CD4-positive, CD25-positive, alpha-beta regulatory T cell (primary cell): ENCODE data around the gene POLR2J. TPM values are rescaled to one million over a fixed set of nuclear protein-coding genes. Genes with fewer than 3 reads are reported as not detected.
"Not testable (repeated sequence)": the region's sequence is repeated elsewhere in the genome, so short reads cannot be mapped to it uniquely, and the experiment has no call there.

Experiments used
- ATAC-seq, 2 donors: fragments of 150-1000 bp; cut with Tn5 transposase; one replicate each; pipeline ENCODE4 v1.10.0; 2021; ENCODE audit warnings: low read depth in 2 of 2, moderate number of reproducible peaks in 2 of 2, moderate library complexity in 1 of 2
- DNase-seq, 3 donors: peaks; one replicate each; pipeline versions ENCODE4 v3.0.0 to v3.0.0-alpha.2; 2012 to 2022; ENCODE audit warnings: mixed read lengths in 1 of 3
- H3K27ac ChIP-seq: one replicate; pipeline ENCODE4 v1.7.0; 2013; ENCODE audit warnings: mild to moderate bottlenecking, low read length; ENCODE audit not compliant: insufficient read depth, poor library complexity, severe bottlenecking
- H3K27me3 ChIP-seq: one replicate; pipeline ENCODE4 v1.7.0; 2013; ENCODE audit warnings: low read length; ENCODE audit not compliant: control insufficient read depth, insufficient read depth
- H3K36me3 ChIP-seq: one replicate; pipeline ENCODE4 v1.7.0; 2013; ENCODE audit warnings: mild to moderate bottlenecking, low read length, moderate library complexity; ENCODE audit not compliant: control insufficient read depth, insufficient read depth
- H3K4me1 ChIP-seq: 2 replicates; pipeline ENCODE4 v1.7.0; 2013; ENCODE audit warnings: mild to moderate bottlenecking, low read length; ENCODE audit not compliant: insufficient read depth, control insufficient read depth, poor library complexity, severe bottlenecking
- H3K4me3 ChIP-seq: one replicate; pipeline ENCODE4 v1.7.0; 2013; ENCODE audit warnings: low read depth, mild to moderate bottlenecking, low read length, moderate library complexity
- H3K9me3 ChIP-seq, 2 experiments: 1 replicate in 1 of 2; 2 replicates in 1 of 2; pipeline ENCODE4 v1.7.0; 2013; ENCODE audit warnings: low read length in 2 of 2, mild to moderate bottlenecking in 1 of 2, moderate library complexity in 1 of 2; ENCODE audit not compliant: control insufficient read depth in 2 of 2
- H3K27ac Mint-ChIP-seq, 3 donors: one replicate each; pipeline ENCODE4 v1.8.0; 2020 to 2022; ENCODE audit warnings: mild to moderate bottlenecking in 3 of 3, mixed read lengths in 3 of 3, moderate library complexity in 2 of 3
- H3K27me3 Mint-ChIP-seq: one replicate; pipeline ENCODE4 v1.8.0; 2022; ENCODE audit warnings: mild to moderate bottlenecking, mixed read lengths
- H3K36me3 Mint-ChIP-seq: one replicate; pipeline ENCODE4 v1.8.0; 2020; ENCODE audit warnings: mixed read lengths
- H3K4me1 Mint-ChIP-seq, 4 donors: one replicate each; pipeline ENCODE4 v1.8.0; 2020 to 2022; ENCODE audit warnings: mixed read lengths in 4 of 4, mild to moderate bottlenecking in 1 of 4
- H3K4me3 Mint-ChIP-seq, 4 donors: one replicate each; pipeline ENCODE4 v1.8.0; 2020 to 2022; ENCODE audit warnings: mild to moderate bottlenecking in 4 of 4, mixed read lengths in 4 of 4, moderate library complexity in 3 of 4
- H3K9me3 Mint-ChIP-seq, 7 donors: one replicate each; pipeline ENCODE4 v1.8.0; 2020 to 2022; ENCODE audit warnings: mixed read lengths in 7 of 7, mild to moderate bottlenecking in 3 of 7, moderate library complexity in 2 of 7
- polyA plus RNA-seq, 4 donors: library from polyadenylated mRNA; unstranded; fragments of 300-500 nt; fragmentation: Illumina TruSeq; gene quantifications; one replicate each; pipeline ENCODE4 v1.2.3, GENCODE V29; 2021
- total RNA-seq: library from RNA; stranded (reverse); gene quantifications from one replicate; pipeline ENCODE4 v1.2.3, GENCODE V29; 2022

POLR2J gene
- total and polyA plus RNA-seq, 5 donors from 2014 or later = 39.1 to 109 (median 104) TPM

DNA sequence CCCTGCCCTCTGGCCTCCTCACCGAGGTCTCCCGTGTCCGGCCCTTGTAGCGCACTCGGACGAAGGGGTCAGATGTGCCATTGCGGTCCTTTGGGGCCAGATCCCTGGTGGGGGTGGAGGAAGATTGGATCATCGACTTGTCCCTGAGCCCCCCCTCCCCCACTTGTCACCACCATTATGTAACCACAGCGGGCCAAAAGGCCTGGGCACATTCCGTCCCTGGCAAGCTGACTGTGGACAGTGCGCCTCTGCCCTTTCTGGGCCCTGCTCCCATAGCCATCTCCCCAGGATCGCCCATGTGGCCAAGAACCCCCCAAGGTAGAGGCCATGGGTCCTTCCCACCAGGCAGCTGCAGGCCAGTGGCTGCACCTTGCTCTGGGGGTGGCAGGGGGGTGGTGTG, 24.4 kb upstream of the POLR2J start:
- not testable (repeated sequence) for H3K4me3 Mint-ChIP-seq, H3K27me3 Mint-ChIP-seq, H3K9me3 Mint-ChIP-seq, H3K27ac ChIP-seq, H3K4me1 Mint-ChIP-seq, H3K36me3 ChIP-seq, H3K4me3 ChIP-seq, H3K27me3 ChIP-seq, H3K36me3 Mint-ChIP-seq, H3K9me3 ChIP-seq, DNase-seq, ATAC-seq, H3K4me1 ChIP-seq, H3K27ac Mint-ChIP-seq

DNA sequence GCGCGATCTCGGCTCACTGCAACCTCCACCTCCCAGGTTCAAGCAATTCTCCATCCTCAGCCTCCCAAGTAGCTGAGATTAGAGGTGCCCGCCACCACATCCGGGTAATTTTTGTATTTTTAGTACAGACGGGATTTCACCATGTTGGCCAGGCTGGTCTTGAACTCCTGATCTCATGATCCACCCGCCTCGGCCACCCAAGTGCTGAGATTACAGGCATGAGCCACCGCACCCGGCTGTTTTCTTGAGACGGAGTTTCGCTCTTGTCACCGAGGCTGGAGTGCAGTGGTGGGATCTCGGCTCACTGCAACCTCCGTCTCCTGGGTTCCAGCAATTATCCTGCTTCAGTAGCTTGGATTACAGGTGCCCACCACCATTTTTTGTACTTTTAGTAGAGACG, 19.6 kb upstream of the POLR2J start:
- H3K27me3 Mint-ChIP-seq, H3K27ac ChIP-seq, H3K9me3 Mint-ChIP-seq, H3K36me3 Mint-ChIP-seq, H3K4me1 Mint-ChIP-seq, H3K27me3 ChIP-seq, H3K4me1 ChIP-seq, ATAC-seq, H3K36me3 ChIP-seq, H3K4me3 ChIP-seq, H3K27ac Mint-ChIP-seq, H3K4me3 Mint-ChIP-seq, H3K9me3 ChIP-seq, DNase-seq: not testable (repeated sequence)

DNA sequence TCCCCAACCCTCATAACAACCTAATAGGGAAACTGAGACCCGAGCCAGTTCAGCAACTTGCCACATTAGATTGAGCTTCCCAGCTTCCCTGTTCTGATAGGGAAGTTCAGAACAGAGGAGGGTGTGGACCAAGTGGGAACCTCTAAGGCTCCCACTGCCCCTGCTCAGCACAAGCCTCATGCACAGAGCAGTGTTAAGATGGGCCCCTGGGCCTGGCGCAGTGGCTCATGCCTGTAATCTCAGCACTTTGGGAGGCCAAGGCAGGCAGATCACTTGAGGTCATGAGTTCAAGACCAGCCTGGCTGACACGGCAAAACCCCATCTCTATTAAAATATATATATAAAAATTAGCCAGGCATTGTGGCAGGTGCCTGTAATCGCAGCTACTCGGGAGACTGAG, 18.6 kb upstream of the POLR2J start:
- H3K27ac Mint-ChIP-seq, H3K9me3 ChIP-seq, H3K4me3 ChIP-seq, H3K27me3 Mint-ChIP-seq, DNase-seq, H3K4me3 Mint-ChIP-seq, H3K27me3 ChIP-seq, H3K36me3 Mint-ChIP-seq, H3K9me3 Mint-ChIP-seq, ATAC-seq, H3K4me1 ChIP-seq, H3K36me3 ChIP-seq, H3K4me1 Mint-ChIP-seq, H3K27ac ChIP-seq: not testable (repeated sequence)

DNA sequence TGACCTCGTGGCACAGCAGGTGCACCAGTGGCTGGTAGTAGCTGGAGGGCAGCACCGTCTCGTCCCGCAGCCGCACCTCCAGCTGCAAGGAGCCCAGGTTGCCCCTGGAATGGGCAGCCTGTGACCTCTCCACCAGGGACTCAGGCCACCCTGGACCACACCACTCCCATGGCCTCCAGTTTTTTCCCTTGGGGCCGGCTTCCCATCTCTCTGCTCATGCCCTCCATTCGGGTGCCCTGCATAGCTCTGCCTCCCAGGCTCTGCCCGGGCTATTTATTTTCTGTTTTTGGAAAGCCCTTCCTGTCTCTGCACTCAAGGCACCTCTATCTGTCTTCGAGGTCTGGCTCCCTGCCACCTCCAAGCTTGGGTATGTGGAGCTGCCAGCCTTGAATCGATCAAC, 18.1 kb upstream of the POLR2J start:
- H3K4me3 Mint-ChIP-seq, H3K27me3 ChIP-seq, ATAC-seq, H3K27ac Mint-ChIP-seq, DNase-seq, H3K27ac ChIP-seq, H3K4me1 Mint-ChIP-seq, H3K9me3 Mint-ChIP-seq, H3K4me3 ChIP-seq, H3K36me3 ChIP-seq, H3K36me3 Mint-ChIP-seq, H3K27me3 Mint-ChIP-seq, H3K4me1 ChIP-seq, H3K9me3 ChIP-seq: not testable (repeated sequence)

DNA sequence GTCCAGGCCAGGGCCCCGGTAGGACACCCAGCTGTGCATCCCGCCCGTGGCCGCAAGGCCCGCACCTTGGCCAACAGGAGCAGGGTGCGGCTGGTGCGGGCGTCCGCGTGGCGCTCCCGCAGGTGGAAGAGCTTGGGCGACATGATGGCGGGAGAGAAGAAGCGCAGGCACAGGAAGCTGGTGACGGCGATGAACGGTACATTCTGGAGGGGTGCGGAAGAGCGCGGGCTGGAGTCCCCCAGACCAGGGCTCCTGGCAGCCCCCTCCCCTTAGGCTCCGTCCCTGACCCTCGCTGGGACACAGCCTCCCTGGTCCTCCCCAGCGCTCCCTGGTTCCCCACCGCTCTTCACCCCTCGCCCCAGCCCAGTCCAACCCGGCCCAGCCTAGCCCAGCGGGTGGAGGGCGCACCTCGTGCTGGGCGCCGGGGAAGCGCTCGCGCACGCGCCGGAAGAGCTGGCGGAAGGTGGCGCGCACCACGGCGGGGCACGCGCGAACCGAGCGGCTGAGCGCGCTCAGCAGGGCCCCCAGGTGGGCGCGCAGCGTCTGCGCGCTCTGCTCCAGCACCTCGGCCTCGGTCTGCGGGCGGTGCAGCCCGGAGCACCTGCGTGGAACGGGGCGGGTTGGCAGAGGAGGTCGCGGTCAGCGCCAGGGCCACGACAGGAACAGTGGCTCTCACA, 15.9 kb upstream of the POLR2J start:
- H3K4me1 ChIP-seq, H3K36me3 ChIP-seq, H3K4me3 Mint-ChIP-seq, H3K27ac Mint-ChIP-seq, H3K4me3 ChIP-seq, H3K4me1 Mint-ChIP-seq, H3K27me3 Mint-ChIP-seq, H3K36me3 Mint-ChIP-seq, H3K9me3 ChIP-seq, H3K9me3 Mint-ChIP-seq, H3K27me3 ChIP-seq, DNase-seq, H3K27ac ChIP-seq: not testable (repeated sequence)
- ATAC-seq = peak; percentile 77 to 82

DNA sequence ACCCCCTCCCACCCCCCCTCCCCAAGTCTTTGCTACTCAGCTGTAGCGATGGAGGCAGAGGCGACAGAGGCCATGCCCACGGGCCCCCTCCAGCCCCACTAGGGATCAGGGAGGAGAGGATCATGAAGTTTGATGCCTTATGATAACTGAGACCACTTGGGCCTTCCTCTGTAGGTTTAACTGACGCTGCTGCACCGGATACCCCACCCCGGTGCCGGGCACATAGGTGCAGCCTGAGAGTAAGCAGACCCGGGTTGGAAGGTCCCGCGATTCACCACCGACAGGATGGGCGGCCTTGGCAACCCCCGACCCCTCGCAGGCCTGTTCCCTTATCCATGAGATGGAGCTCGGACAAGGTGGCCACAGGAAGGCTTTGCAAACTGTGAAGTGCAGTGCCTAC, 15.3 kb upstream of the POLR2J start:
- DNase-seq (peak in 1 of 3 donors; percentile 49), ATAC-seq (peak in 1 of 2 donors; percentile 12)
- not testable (repeated sequence) for H3K9me3 ChIP-seq, H3K36me3 Mint-ChIP-seq, H3K27ac ChIP-seq, H3K4me1 ChIP-seq, H3K27ac Mint-ChIP-seq, H3K36me3 ChIP-seq, H3K4me3 ChIP-seq, H3K27me3 ChIP-seq, H3K27me3 Mint-ChIP-seq, H3K9me3 Mint-ChIP-seq, H3K4me1 Mint-ChIP-seq
- peak overlapping the region in 1 of 4 donors; percentile 29 for H3K4me3 Mint-ChIP-seq

DNA sequence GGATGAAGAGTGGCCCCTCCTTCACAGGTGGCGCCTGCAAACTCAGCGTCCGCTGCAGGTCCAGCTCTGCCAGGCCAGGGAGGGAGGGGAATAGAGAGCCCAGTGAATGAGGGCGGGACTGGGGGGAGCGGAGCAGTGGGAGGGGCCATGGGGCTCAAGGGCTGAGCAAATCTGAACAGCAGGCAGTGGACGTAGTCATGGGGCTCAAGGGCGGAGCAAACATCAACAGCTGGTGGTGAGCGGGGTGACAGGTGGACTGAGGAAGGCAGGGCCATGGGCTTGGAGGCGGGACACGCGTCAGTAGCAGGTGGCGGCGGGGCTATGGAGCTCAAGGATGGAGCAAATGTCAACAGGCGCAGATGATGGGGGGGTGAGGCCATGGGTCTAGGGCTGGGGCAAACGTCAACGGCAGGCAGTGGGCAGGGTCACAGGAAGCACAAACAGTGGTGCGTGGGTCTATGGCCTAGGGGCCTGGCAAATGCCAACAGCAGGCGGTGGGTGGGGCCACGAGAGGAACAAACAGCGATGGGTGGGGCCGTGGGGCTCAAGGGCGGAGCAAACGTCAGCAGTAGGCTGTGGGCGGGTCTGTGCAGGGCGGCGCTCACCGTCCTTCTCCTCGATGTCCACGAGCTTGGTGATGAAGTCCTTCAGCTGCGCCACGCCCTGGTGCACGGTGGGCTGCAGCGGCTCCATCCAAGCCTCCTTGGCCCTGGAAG, 14.7 kb upstream of the POLR2J start:
- ATAC-seq (peak; percentile 28 to 43), DNase-seq (peak in 2 of 3 donors; percentile 27 to 53)

DNA sequence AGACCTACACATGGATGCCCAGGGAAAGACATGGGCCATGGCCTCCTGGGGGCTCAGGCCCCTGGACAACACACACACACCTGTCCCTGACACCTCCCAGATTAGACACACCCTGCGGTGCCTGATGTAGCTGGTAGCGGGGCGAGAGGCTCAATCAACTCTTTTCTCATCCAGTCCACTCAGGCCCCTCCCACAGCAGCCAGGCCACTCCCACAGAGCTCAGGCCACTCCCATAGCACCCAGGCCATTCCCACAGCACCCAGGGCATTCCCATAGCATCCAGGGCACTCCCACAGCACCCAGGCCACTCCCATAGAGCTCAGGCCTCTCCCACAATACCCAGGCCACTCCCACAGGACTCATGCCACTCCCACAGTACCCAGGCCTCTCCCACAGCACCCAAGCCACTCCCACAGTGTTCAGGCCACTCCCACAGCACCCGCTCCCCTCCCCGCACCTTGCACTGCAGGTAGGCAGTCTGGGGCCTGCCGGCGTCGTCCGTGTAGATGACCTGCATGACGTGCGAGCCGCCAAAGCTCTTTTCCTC, 11.9 kb upstream of the POLR2J start:
- not testable (repeated sequence) for H3K36me3 ChIP-seq, H3K4me1 ChIP-seq, H3K4me3 Mint-ChIP-seq, H3K9me3 ChIP-seq, H3K4me3 ChIP-seq, H3K36me3 Mint-ChIP-seq, H3K27me3 Mint-ChIP-seq, H3K27me3 ChIP-seq, H3K9me3 Mint-ChIP-seq, H3K27ac Mint-ChIP-seq, H3K4me1 Mint-ChIP-seq, H3K27ac ChIP-seq
- DNase-seq (peak in 2 of 3 donors; percentile 36 to 51), ATAC-seq (peak; percentile 33 to 35)

More for the DNA sequence above, 14.7 kb upstream of the POLR2J start:
- H3K27me3 ChIP-seq, H3K4me1 ChIP-seq, H3K4me3 ChIP-seq, H3K36me3 ChIP-seq, H3K36me3 Mint-ChIP-seq, H3K9me3 ChIP-seq, H3K27ac ChIP-seq, H3K27ac Mint-ChIP-seq, H3K9me3 Mint-ChIP-seq, H3K4me1 Mint-ChIP-seq, H3K27me3 Mint-ChIP-seq: not testable (repeated sequence)
- H3K4me3 Mint-ChIP-seq = peak overlapping the region in 1 of 4 donors; percentile 65
